EL (cell line): ENCODE measurements around the gene TESK2.

Experiments used
- DNase-seq: peaks from one replicate; pipeline ENCODE4 v3.0.0-alpha.2; 2016

Gene TESK2

GRCh38 chr1:45364294-45364693, 126.7 kb downstream of the TESK2 start:
- no peak for DNase-seq

GRCh38 chr1:45360981-45361380, 130.0 kb downstream of the TESK2 start:
- DNase-seq: peak; percentile 60

DNA sequence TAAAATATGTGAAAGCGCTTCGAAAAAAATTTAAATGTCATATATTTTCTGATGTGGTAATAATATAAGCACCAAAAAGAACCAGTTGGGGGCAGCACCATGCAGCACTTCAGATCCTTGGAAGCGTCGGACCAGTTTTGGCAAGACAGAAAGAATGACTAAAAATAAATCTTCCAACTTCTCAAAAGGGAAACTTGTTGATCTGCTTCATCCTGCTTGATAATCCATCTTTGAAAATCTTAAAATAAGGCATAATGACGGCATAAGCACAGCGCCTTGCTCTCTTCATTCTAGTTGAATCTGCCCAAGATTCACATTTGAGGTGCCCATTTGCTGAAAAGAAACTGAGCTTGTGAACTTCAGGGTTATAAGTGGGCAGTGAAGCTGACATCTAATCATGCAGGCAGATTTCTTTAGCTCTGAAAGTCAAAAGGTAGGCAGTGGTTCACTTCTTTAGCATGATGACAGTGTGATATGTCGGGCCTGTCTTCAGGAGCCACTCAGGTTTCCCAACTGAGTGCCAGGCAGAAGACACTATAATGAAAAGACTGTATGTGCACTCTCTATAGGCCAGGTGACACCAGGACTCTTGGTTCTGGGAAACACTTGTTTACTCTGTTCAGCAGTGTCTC, 131.0 kb downstream of the TESK2 start:
- DNase-seq: peak; percentile 62

DNA sequence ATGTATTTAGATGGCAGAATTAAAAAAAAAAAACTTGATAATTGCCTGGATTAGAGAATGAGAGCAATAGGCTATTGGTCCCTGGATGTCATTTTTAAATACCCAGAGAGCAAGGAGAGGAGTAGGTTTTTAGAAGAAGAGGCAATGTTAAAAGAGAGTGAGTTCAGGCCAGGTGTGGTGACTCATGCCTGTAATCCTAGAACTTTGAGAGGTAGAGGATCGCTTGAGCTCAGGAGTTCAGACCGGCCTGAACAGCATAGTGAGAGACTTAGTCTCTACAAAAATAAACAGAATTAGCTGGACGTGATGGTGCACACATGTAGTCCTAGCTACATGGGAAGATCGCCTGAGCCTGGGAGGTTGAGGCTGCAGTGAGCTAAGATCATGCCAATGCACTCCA, 134.8 kb downstream of the TESK2 start:
- no peak for DNase-seq

DNA sequence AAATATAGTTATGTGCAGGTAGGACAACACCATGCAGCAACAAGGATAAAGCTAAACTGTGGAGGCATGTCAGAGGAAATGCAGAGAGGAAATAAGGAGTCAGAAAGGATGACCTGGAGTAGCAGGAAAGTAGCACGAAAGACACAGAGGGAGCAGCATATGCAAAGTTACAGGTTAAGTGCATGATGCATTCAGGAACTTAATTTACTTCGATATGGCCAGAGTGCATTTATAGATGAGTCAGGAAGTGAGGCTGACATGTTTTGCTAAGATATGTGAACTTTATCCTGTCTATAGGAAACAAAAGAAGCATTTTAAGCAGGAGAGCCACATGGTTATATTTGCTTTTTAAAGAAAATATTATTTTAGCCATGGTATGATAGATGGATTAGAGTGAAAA, 135.3 kb downstream of the TESK2 start:
- DNase-seq: no peak

- DNase-seq: no peak
Observed at GRCh38 chr1:45354838-45355237, 136.1 kb downstream of the TESK2 start.

DNA sequence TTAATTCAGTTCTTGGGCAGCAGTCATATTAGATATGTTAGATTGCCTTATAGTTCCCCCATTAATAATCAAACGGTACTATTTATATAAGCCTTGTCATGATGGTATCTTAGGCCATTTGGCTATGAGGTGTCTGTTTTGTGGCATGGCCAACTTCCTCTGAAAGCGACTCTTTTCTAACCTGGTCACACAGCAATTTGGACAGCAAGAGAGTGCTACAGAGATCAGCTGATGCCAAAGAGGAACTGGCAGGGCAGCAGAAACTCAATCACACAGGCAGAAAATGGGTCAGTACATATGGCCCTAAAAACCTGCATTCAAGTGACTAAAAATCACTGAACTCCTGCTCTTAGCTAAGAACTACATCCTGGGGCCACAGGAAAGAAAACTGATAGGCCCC, 137.3 kb downstream of the TESK2 start:
- no peak for DNase-seq

- DNase-seq: no peak
Observed at GRCh38 chr1:45351508-45351907, 139.5 kb downstream of the TESK2 start.

- no peak for DNase-seq
Observed at GRCh38 chr1:45348966-45349677, 141.8 kb downstream of the TESK2 start.

DNA sequence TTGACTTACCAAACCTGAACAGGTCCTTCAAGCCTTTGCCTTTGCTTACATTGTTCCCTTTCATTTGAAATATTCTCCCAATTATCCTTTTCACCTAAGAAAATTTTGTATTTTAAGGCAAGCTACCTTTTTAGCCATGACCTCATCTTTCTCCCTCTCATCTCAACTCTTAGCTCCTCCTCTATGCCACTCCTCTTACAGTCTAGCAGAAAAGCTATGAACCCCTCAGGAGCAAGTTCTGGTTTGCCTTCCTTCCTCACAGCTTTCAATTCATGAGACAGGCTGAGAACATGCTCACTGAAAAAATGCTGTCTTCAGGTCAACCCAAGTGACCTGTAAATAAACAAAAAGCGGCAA, 142.4 kb downstream of the TESK2 start:
- DNase-seq: no peak

GRCh38 chr1:45348020-45348419, 142.9 kb downstream of the TESK2 start:
- peak; percentile 49 for DNase-seq

DNA sequence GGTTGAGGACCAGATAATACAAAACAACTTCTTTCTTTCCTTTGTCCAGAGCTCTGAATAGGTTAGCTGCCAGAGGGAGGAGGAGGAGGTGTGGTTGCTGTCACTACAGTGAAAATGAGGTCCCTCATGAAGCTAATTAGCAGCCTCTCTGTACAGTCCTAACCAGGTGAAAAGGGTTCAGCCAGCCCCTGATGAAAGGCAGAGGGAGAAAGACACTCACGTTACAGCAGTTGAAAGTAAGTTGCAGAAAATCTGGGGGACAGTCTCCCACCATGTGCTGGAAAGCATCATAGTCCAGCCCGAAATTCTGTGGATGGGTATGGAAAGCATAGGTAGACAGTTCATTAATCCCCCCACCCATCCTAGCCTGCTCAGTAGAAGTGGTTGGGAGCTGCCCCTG, 144.5 kb downstream of the TESK2 start:
- no peak for DNase-seq

DNA sequence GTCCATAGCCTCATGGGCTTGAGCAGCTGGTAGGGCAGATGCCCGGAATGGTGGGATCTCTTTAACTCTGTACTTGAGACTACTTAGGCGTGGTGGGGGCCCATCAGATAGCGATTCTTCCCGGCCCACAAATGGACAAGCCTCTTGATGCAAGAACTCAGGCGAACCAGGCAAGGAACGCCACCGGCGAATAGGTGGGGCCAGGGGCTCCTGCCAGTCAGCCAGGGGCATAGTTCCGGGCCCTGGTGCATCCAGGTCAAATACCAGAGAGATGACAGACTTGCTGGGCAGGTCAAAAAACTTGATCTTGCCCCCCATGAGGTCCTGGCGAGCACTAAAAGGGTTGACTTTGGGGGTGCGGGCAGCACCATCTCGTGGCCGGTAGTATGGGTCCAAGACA, 145.9 kb downstream of the TESK2 start:
- no peak for DNase-seq

- no peak for DNase-seq
Observed at GRCh38 chr1:45344499-45344898, 146.5 kb downstream of the TESK2 start.

DNA sequence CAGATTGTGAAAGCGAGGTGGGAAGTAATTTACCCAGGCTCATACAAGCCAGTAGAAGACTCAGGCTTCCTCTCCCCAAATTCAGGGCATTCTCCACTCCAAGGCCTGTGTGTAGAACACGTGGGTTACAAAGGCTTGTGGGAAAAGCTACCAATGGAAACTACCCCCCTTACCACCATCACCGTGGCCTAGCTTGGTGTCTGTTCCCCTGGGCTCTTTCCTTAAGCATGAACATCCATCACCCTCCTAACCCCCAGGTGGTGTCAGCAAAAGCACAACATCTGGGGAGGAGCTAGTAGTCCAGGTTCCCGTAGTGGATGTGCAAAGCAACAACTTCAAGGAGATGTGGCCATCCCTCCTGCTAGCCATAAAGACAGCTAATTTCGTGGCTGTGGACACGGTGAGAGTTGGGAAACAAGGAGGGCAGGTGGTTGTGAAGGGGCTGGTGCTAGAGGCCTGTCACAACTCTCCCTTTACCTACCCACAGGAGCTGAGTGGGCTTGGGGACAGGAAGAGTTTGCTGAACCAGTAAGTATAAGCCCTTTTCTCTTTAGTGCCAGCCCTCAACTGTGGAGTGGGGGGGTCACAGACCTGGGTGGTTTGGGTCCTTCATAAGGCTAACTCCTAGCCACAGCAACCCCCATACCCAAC, 150.0 kb downstream of the TESK2 start:
- DNase-seq: peak; percentile 28

DNA sequence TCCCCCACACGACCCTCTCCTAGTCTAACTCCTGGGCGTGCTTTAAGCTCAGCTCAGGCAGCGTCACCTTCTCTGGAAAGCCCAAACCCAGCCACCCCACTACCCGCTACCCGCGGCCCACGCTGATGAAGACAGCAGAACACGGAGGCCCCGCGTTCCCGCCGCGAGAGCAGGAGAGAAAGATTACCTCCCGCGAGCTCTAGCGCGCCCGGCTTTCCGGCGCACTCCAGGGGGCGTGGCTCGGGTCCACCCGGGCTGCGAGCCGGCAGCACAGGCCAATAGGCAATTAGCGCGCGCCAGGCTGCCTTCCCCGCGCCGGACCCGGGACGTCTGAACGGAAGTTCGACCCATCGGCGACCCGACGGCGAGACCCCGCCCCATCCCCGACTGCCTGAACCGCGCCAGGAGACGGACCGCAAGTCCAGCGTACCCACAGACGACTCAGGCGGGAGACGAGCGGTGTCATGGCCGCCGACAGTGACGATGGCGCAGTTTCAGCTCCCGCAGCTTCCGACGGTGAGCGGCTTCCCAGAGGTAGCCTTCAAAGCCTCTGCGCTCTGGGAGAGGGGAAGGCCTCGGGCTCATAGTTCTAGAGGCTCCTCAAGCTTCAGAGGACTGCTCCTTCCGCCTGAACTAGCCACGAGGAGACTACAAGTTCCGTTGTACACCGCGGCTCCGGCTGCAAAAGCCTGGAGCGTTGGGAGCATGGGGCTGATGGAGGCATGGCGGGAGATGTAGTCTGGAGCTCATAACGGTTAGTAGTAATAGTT, 151.0 kb downstream of the TESK2 start, which contains the start of the genes MUTYH and TOE1:
Gene MUTYH (minus strand): TSS at position 652 of the 770 bp plus-strand sequence. CDS start 5,935 bp downstream, outside the sequence.
Gene TOE1 (plus strand): TSS at position 382 of the 770 bp plus-strand sequence. CDS start 83 bp downstream, at position 465.
- DNase-seq: peak; percentile 96

GRCh38 chr1:45337630-45338325, 153.2 kb downstream of the TESK2 start:
- no peak for DNase-seq

- DNase-seq: no peak
Observed at GRCh38 chr1:45335855-45336324, 155.1 kb downstream of the TESK2 start.

DNA sequence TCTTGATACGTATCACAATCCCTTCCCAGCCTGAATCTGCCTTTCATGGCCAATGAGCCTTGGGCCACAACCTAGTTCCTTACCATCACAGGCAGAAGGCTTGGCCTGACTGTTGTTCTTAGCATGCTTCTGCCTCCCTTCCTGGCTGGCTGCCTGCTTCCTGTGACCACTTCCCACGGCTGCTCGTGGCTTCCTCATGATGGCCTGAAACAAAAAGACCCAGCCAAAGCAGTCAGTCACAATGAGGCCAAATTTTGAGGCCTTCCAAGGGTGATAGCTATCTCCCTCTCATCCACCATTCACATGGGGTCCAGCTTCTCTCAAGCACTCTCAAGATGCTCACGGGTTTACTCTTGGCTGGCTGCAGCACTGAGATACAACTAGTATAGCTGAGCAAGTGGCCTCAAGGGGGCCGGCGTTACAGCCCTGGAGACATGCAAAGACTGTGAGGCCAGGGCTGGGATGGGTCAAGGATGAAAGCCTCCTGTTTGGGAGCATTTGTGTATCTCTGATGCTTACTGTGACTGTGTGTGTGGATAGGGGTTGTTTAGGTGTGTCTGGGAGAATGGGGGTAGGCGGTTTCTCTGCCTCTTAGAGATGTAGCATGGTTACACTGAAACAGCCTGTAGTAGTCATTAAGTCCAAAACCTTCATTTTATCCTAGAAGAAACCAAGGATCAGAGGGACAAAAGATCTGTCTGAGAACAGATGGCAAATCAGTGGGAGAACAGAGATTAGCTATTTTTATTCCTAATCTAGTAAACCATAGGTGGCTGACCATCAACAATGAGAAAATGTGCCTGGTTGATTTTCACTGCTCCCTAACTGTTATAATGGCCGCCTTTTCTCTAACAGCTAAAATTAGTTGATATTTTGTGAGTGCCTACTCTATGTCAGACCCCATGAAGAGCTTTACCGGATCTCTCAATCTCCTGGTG, 156.4 kb downstream of the TESK2 start:
- DNase-seq: no peak

DNA sequence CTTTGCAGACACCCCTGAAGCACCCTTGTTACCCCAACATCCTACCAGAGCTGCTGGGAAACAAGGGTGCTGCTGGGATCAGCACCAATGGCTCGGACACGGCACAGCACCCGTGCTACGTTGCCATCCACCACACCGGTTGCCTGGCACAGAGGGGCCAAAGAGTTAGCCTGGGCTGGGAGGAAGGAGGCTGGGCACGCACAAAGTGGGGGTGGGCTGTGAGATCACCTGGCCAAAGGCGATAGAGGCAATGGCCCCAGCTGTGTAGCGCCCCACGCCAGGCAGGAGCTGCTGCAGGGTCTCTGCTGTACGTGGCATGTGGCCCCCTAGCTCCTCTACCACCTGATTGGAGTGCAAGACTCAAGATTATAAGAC, 158.6 kb downstream of the TESK2 start:
- no peak for DNase-seq
